NB4 (cell line): ENCODE data around the gene DLX5.

Source experiments
- CTCF ChIP-seq: IDR thresholded peaks from one replicate; pipeline ENCODE4 v1.5.1; 2012; ENCODE audit warnings: low read depth, low read length
- MYC ChIP-seq: IDR thresholded peaks from 2 replicates; pipeline ENCODE4 v1.6.1; 2011; ENCODE audit warnings: low read depth, low read length
- POLR2A ChIP-seq: IDR thresholded peaks from 2 replicates; pipeline ENCODE4 v1.6.1; 2011; ENCODE audit warnings: mild to moderate bottlenecking; ENCODE audit not compliant: insufficient read length; ENCODE audit errors: extremely low read depth

GRCh38 chr7:97022491-97023306 lies 1.9 kb downstream of the DLX5 start:
- TF ChIP-seq CTCF, result no peak
- no peak for TF ChIP-seq MYC
- TF ChIP-seq POLR2A, result no peak
